H1 (cell line): Measurements from ENCODE around the gene KCMF1. TPM values are rescaled to one million over a fixed set of nuclear protein-coding genes. Genes with fewer than 3 reads are reported as not detected.

Source experiments
- CTCF ChIA-PET: fragments of 300-600 bp; sonication (Branson Sonifier 250); formaldehyde crosslinking; loops from one replicate; lab custom pipeline; 2021; ENCODE audit not compliant: partially characterized antibody; lab: Charles Lee
- POLR2A ChIA-PET: fragments of 300-600 bp; sonication (Branson Sonifier 250); formaldehyde crosslinking; loops from one replicate; lab custom pipeline; 2021; ENCODE audit warnings: inconsistent platforms; ENCODE audit not compliant: partially characterized antibody; lab: Charles Lee
- DNase-seq, 2 experiments: peaks; one replicate each; pipeline versions ENCODE4 v3.0.0 to v3.0.0-alpha.2; 2010 to 2022; ENCODE audit warnings: low spot score in 2 of 2, low read depth in 1 of 2, mixed read lengths in 1 of 2
- FAIRE-seq: peaks from 2 replicates; lab custom pipeline; 2011; peaks lifted over from hg19 to GRCh38; lab: Jason Lieb, UNC
- H2AFZ ChIP-seq: 2 replicates; pipeline ENCODE4 v1.8.1; 2012; ENCODE audit warnings: low read length, inconsistent platforms
- H2AK5ac ChIP-seq: 2 replicates; pipeline ENCODE4 v1.6.1; 2013; ENCODE audit warnings: low read depth, low read length
- H2BK120ac ChIP-seq: replicated peaks from 2 replicates; pipeline ENCODE3; 2013; ENCODE audit warnings: low read depth, low read length, inconsistent platforms
- H2BK12ac ChIP-seq: 2 replicates; pipeline ENCODE4 v1.6.1; 2013; ENCODE audit warnings: low read depth, low read length
- H2BK15ac ChIP-seq: 2 replicates; pipeline ENCODE4 v1.6.1; 2013; ENCODE audit warnings: low read length
- H2BK20ac ChIP-seq: 2 replicates; pipeline ENCODE4 v1.6.1; 2013; ENCODE audit warnings: low read length
- H2BK5ac ChIP-seq: 2 replicates; pipeline ENCODE4 v1.6.1; 2013; ENCODE audit warnings: low read depth, low read length
- H3K14ac ChIP-seq: 2 replicates; pipeline ENCODE4 v1.6.1; 2013; ENCODE audit warnings: inconsistent platforms; ENCODE audit not compliant: insufficient read length
- H3K18ac ChIP-seq: 2 replicates; pipeline ENCODE4 v1.6.1; 2013; ENCODE audit warnings: low read length; ENCODE audit errors: extremely low read depth
- H3K23ac ChIP-seq: 2 replicates; pipeline ENCODE4 v1.6.1; 2013; ENCODE audit warnings: inconsistent platforms; ENCODE audit not compliant: insufficient read length
- H3K23me2 ChIP-seq: 2 replicates; pipeline ENCODE4 v1.6.1; 2013; ENCODE audit warnings: low read depth, low read length
- H3K27ac ChIP-seq: 2 replicates; pipeline ENCODE4 v1.6.1; 2011; ENCODE audit warnings: low read depth, low read length, inconsistent platforms
- H3K27me3 ChIP-seq, 4 experiments: replicated peaks in 1 of 4; 1 replicate in 1 of 4; 2 replicates in 3 of 4; pipeline versions ENCODE4 v1.6.1 to v1.8.1; 2011 to 2013; ENCODE audit warnings: low read length in 3 of 4, mild to moderate bottlenecking in 3 of 4, inconsistent platforms in 2 of 4, mixed read lengths in 2 of 4, moderate library complexity in 1 of 4; ENCODE audit not compliant: control insufficient read depth in 3 of 4, insufficient read depth in 3 of 4; ENCODE audit errors: extremely low read depth in 1 of 4
- H3K36me3 ChIP-seq, 4 experiments: 2 replicates each; pipeline versions ENCODE4 v1.6.1 to v1.8.1; 2011 to 2013; ENCODE audit warnings: mild to moderate bottlenecking in 4 of 4, low read length in 3 of 4, moderate library complexity in 2 of 4, control low read depth in 1 of 4, inconsistent platforms in 1 of 4; ENCODE audit not compliant: insufficient read depth in 4 of 4, control insufficient read depth in 2 of 4
- H3K4ac ChIP-seq: replicated peaks from 2 replicates; pipeline ENCODE3; 2013; ENCODE audit warnings: low read length, low read depth, mixed read lengths, inconsistent platforms; ENCODE audit not compliant: insufficient read length
- H3K4me1 ChIP-seq, 4 experiments: replicated peaks in 1 of 4; 1 replicate in 1 of 4; 2 replicates in 3 of 4; pipeline versions ENCODE4 v1.6.1 to v1.8.1; 2011 to 2013; ENCODE audit warnings: low read length in 3 of 4, inconsistent platforms in 2 of 4, mixed read lengths in 1 of 4; ENCODE audit not compliant: insufficient read depth in 4 of 4, control insufficient read depth in 3 of 4
- H3K4me2 ChIP-seq, 2 experiments: 2 replicates each; pipeline versions ENCODE4 v1.6.1 to v1.8.1; 2011 to 2013; ENCODE audit warnings: low read depth in 2 of 2, low read length in 2 of 2, control low read depth in 1 of 2, inconsistent platforms in 1 of 2, mild to moderate bottlenecking in 1 of 2; ENCODE audit not compliant: insufficient read depth in 1 of 2
- H3K4me3 ChIP-seq, 4 experiments: fragments of 200-600, 300-600 bp in 1 of 4; sonication (generic), shearing (Covaris generic), sonication (Bioruptor Twin) in 1 of 4; 2 replicates each; pipeline versions ENCODE4 v1.5.1 to v1.8.1; 2011 to 2016; ENCODE audit warnings: low read length in 4 of 4, low read depth in 3 of 4, control low read depth in 2 of 4, inconsistent platforms in 2 of 4, mild to moderate bottlenecking in 2 of 4, mixed read lengths in 1 of 4, moderate library complexity in 1 of 4; ENCODE audit not compliant: insufficient read depth in 2 of 4; ENCODE audit errors: extremely low read depth in 1 of 4
- H3K56ac ChIP-seq: replicated peaks from 2 replicates; pipeline ENCODE3; 2013; ENCODE audit warnings: low read depth, mild to moderate bottlenecking, mixed read lengths, low read length, inconsistent platforms; ENCODE audit not compliant: insufficient read length
- H3K79me1 ChIP-seq: 2 replicates; pipeline ENCODE4 v1.6.1; 2013; ENCODE audit warnings: low read depth, low read length, control low read depth
- H3K79me2 ChIP-seq, 2 experiments: 2 replicates each; pipeline versions ENCODE4 v1.6.1 to v1.8.1; 2012 to 2013; ENCODE audit warnings: low read length in 2 of 2, mild to moderate bottlenecking in 2 of 2, inconsistent platforms in 1 of 2; ENCODE audit not compliant: insufficient read depth in 2 of 2, control insufficient read depth in 1 of 2
- H3K9ac ChIP-seq, 4 experiments: replicated peaks in 1 of 4; 1 replicate in 1 of 4; 2 replicates in 3 of 4; pipeline versions ENCODE4 v1.6.1 to v1.8.1; 2011 to 2013; ENCODE audit warnings: low read depth in 3 of 4, low read length in 3 of 4, control low read depth in 2 of 4, mild to moderate bottlenecking in 2 of 4, moderate library complexity in 2 of 4, inconsistent platforms in 1 of 4; ENCODE audit errors: extremely low read depth in 1 of 4
- H3K9me3 ChIP-seq, 2 experiments: 2 replicates each; pipeline versions ENCODE4 v1.6.1 to v1.8.1; 2012 to 2013; ENCODE audit warnings: mild to moderate bottlenecking in 2 of 2, moderate library complexity in 2 of 2, control low read depth in 1 of 2, inconsistent platforms in 1 of 2, low read depth in 1 of 2, low read length in 1 of 2, mixed read lengths in 1 of 2; ENCODE audit not compliant: insufficient read depth in 2 of 2
- H4K20me1 ChIP-seq, 2 experiments: replicated peaks in 1 of 2; 2 replicates each; pipeline versions ENCODE3 to v1.8.1; 2011 to 2013; ENCODE audit warnings: inconsistent platforms in 2 of 2, low read length in 2 of 2, mild to moderate bottlenecking in 1 of 2; ENCODE audit not compliant: insufficient read depth in 2 of 2, control insufficient read depth in 1 of 2
- H4K5ac ChIP-seq: 2 replicates; pipeline ENCODE4 v1.6.1; 2013; ENCODE audit warnings: low read length, low read depth, mixed read lengths, inconsistent platforms; ENCODE audit not compliant: insufficient read length
- H4K8ac ChIP-seq: 2 replicates; pipeline ENCODE4 v1.8.0; 2013; ENCODE audit warnings: mild to moderate bottlenecking, moderate library complexity, low read length, inconsistent platforms; ENCODE audit not compliant: insufficient read depth; ENCODE audit errors: extremely low read depth
- H4K91ac ChIP-seq: replicated peaks from 2 replicates; pipeline ENCODE3; 2013; ENCODE audit warnings: low read length, mixed read lengths, inconsistent platforms; ENCODE audit not compliant: insufficient read length
- ZNF274 ChIP-seq: IDR thresholded peaks from 2 replicates; pipeline ENCODE4 v1.7.0; 2012; ENCODE audit warnings: low read length, borderline replicate concordance; ENCODE audit errors: extremely low read depth
- WGBS, 2 experiments: shearing (Covaris generic) in 1 of 2; methylation state at CpG; one replicate each; pipeline versions ENCODE4 v1.1.6 to v1.1.7; 2013 to 2015; ENCODE audit warnings: low lambda C conversion rate in 2 of 2, mixed read lengths in 2 of 2, inconsistent platforms in 1 of 2, low coverage in 1 of 2, missing lambda C conversion rate in 1 of 2; ENCODE audit not compliant: insufficient replicate concordance in 2 of 2, insufficient coverage in 1 of 2, insufficient read length in 1 of 2; ENCODE audit errors: extremely low coverage in 1 of 2, missing lambda C conversion rate in 1 of 2; 5-methylcytosine and 5-hydroxymethylcytosine counted together
- polyA plus RNA-seq, 7 experiments: library from polyadenylated mRNA; depleted of rRNA in 3 of 7; stranded (reverse) in 5 of 7; unstranded in 2 of 7; fragments of >200 nt in 5 of 7; fragments of 200-250 nt in 2 of 7; gene quantifications; 1 replicate in 5 of 7; 2 replicates in 1 of 7; 4 replicates in 1 of 7; pipeline versions ENCODE4 v1.2.1 to v1.2.3, GENCODE V29; 2011 to 2013; ENCODE audit warnings: missing spikeins in 2 of 7, mixed read lengths in 2 of 7
- total RNA-seq: library from RNA; stranded (reverse); fragmentation: NEBNext Ultra II Directional; extraction: Animal tissue kit (Norgen Biotek cat#: 25700); gene quantifications from 2 replicates; pipeline ENCODE4 v1.2.1, GENCODE V29; 2021

The KCMF1 gene
- total and polyA plus RNA-seq, 2 of the 8 experiments (the other 6 are each of a cell fraction or from before 2014, with no cell fraction given): 86.9 to 149 TPM

DNA sequence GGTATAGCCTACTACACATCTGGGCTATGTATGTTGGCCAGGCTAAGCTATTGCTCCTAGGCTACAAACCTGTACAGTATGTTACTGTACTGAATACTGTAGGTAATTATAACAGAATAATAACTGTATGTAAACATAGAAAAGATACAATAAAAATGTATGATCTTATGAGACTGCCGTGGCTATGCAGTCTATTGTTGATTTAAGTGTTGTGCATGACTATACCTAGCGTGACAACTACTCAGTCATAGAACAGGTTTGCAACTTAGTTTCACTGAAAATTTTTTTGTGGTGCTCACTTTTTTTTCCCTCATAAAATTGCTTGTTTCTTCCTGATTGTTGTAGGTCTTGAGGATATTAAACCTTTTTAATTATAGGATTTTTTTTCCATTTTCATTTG is 25.9 kb downstream of the KCMF1 start:
- Histone ChIP-seq H3K79me1 (peaks cover 3% of the 10 kb centered on the region), H4K5ac (no peak overlapping the region), H3K27ac (no peak overlapping the region), H3K4me2 (no peak overlapping the region), H2BK20ac (no peak overlapping the region), H3K14ac (no peak overlapping the region), H4K8ac (no peak overlapping the region), H4K20me1 (peaks cover 2 to 19% of the 10 kb centered on the region in 2 experiments), H3K18ac (no peak overlapping the region), H3K4me1 (no peaks in the 10 kb centered on the region), H2BK120ac (no peak overlapping the region), H2BK15ac (no peak overlapping the region), H2BK12ac (no peak overlapping the region), H3K9ac (no peak overlapping the region), H2AK5ac (no peak overlapping the region), H3K23me2 (no peaks in the 10 kb centered on the region), H3K4ac (no peak overlapping the region), H3K4me3 (no peak overlapping the region), H2AFZ (no peak overlapping the region), H3K79me2 (peaks cover 19 to 98% of the 10 kb centered on the region in 2 experiments), H3K36me3 (no peaks in the 10 kb centered on the region), H3K23ac (no peak overlapping the region), H3K27me3 (no peaks in the 10 kb centered on the region), H3K9me3 (no peaks in the 10 kb centered on the region), H3K56ac (no peak overlapping the region), H4K91ac (no peak overlapping the region), H2BK5ac (no peak overlapping the region)
- 95% methylated on average over 2 of the region's 2 CpGs; no CpG with 5 or more reads in 1 of the 2 experiments for WGBS, 2 experiments
- ChIA-PET CTCF (interaction anchor here (0.8 to 2.1 kb wide), 3 partner anchors 14 to 71 kb away, joined by 3 to 9 read pairs (median 3); no protein-coding TSS in a partner anchor), POLR2A (no interaction called here)
- DNase-seq: no peak
- no peak for FAIRE-seq
- TF ChIP-seq ZNF274: no peak
